NCI-H345 treated with DMSO at 0.1 percent for 48 hours (cell line): ENCODE data around the gene CFI.
"Not testable (repeated sequence)": the region's sequence is repeated elsewhere in the genome, so short reads cannot be mapped to it uniquely, and the experiment has no call there.

Experiments
- DNase-seq: peaks from one replicate; lab custom pipeline; 2025; ENCODE audit not compliant: unreplicated experiment; lab: John Stamatoyannopoulos, UW

Gene CFI

DNA sequence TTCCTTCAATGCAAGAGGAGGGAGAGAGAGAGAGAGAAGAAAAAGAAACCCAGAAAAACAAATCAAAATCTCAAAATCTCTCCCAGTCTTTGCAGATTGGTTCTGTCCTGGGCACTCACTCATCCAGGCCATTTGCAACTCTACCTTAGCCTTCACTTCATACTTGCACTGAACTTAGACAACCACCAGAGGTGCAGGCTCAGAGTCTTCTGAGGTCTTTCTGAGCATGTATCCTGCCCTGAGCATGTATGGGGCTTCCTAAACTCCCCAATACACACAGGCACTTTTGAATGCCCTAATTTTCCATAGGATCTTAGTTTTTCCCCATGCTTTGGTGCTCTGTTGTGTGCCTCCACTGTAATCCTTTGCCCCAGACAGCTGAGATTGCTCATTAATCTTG, 2.9 kb downstream of the CFI start:
- no peak for DNase-seq

DNA sequence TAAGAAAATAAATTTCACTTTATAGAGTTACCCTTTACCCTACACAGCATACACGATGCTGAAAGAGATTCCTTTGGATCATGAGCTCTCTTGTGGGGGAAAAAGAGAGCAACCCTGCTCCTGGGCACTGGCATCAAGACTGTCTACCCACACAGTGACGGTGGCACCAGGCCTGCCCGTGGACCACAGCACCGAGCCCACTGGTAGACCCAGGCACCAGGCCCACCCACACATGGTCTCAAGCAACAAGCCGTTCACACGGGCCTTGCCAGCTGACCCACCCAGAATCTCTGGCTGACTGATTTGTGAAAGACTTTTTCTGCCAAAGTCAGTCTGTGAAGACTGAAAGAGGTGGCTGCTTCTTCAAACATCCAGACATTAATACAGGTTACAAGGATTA, 6.7 kb downstream of the CFI start:
- DNase-seq, result no peak

DNA sequence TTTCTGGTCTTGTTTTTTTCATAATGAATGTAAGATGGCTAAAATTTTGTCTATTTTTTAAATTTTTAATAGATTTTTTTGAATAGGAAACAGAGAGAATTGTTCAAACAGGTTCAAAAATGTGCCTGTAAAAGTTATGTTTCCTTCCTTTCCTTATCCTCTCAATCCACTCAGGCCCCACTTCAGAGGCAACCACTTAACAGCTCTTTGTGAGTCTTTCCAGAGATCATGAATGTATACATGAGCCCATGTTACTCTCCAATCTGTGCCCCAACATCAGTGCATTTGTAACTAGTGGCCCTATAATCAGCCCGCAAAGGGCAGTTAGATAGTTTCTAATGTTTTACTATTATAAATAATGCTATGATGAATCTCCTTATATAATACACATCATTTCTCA, 14.0 kb downstream of the CFI start:
- DNase-seq, result no peak

DNA sequence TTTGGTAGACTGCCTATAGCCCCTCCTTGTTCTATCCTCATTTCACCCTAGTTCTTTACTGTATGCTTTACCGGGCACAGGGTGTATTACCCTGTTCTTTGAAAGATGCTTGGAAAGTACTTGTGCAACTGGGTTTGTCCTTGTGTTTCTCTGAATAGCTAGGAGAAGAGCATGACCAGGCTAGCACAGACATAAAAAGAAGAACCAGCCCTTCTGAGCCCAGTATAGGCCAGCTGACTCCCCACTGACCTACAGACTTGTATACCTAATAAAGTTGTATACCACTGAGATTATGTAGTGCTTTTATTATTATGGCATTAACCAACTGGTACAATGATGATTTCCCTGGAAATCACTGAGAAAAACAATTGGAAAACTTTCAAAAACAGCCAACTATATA, 15.0 kb downstream of the CFI start:
- no peak for DNase-seq

DNA sequence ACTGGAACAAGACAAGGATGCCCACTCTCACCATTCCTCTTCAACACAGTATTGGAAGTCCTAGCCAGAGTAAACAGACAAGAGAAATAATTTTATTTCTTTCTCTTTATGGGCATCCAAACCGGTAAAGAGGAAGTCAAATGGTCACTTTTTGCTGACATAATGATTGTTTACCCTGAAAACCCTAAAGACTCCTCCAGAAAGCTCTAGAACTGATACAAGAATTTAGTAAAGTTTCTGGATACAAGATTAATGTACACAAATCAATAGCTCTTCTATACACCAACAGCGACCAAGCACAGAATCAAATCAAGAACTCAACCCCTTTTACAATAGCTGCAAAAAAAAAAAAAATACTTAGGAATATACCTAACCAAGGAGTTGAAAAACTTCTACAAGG, 19.7 kb downstream of the CFI start:
- not testable (repeated sequence) for DNase-seq

DNA sequence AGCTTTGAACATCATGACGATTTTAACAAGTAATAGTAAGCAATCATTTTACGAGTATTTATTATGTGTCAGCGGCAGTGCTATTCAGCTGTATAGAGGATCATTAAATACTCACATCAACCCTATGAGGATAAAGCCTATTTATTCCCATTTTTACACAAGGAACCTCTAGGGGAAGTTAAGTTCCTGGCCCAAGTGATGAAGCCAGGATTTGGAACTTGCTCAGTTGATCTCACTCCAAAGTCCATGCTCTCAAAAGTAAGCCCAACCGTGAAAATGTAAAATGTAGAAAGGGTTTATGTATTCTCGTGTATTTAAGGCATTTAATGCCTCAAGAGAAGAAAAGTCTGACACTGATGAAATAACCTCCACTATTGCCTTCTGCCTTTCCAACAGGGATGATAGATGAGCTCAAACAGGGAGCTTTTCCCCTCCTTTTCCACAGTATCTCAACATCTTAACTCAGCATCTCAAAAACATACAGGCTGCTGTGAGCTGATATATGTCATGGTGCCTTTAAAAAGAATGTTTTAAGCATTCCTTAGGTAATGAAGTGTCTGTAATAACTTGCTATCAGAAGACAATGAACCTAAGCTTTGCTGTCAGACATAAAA, 36.9 kb downstream of the CFI start:
- no peak for DNase-seq

DNA sequence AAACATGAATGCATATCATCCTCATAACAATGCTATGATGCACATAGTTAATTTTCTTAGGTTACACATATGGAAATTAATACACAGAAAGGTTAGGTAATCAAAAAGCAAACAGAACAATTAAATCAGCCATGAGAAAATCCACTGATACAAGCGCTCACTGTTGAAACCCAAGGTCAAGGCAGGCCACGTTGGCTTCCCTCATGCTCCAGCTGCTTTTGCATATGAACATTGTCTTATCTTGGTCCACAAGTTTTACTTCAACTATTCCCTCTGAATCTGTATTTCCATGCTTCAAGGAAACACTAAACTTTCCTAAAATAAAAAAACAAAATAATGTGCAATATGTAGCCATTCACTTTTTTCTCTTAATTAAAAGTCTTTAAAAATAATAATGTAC, 37.4 kb downstream of the CFI start:
- no peak for DNase-seq

DNA sequence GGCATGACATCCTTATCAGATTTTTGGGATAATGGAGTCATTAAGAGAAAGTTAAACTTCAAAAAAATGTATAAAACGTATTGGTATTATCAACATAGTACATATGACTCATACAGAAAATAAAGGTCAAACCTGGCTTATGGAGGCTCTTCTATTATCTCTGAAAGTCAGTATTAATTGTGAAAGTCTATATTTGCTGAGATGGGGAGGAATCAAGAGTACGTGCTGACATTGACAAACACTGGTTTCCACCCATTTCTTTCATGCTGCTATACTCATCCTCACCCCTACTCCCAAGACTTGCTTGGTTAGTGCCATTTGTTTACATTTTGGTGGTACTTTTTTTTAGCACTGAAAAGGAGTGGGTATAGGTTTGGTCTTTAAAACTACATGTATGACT, 41.1 kb downstream of the CFI start:
- DNase-seq, result no peak

DNA sequence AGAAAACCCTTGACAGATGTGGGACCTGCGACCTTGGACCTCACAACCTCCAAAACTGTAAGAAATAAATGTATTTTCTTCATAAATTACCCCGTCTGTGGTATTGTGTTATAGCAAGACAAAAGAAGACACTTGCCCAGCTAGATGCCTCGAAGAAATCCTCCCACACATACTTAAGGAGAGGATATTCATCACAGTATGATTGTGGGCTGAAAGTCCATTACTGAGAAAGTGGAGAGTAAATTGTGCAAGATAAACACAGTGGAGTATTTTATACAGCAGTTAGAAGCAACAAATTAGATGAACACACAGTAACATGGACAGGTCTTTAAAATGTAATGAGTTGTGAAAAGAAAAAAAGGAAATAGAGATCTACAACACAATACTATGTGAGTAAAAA, 46.1 kb downstream of the CFI start:
- no peak for DNase-seq

DNA sequence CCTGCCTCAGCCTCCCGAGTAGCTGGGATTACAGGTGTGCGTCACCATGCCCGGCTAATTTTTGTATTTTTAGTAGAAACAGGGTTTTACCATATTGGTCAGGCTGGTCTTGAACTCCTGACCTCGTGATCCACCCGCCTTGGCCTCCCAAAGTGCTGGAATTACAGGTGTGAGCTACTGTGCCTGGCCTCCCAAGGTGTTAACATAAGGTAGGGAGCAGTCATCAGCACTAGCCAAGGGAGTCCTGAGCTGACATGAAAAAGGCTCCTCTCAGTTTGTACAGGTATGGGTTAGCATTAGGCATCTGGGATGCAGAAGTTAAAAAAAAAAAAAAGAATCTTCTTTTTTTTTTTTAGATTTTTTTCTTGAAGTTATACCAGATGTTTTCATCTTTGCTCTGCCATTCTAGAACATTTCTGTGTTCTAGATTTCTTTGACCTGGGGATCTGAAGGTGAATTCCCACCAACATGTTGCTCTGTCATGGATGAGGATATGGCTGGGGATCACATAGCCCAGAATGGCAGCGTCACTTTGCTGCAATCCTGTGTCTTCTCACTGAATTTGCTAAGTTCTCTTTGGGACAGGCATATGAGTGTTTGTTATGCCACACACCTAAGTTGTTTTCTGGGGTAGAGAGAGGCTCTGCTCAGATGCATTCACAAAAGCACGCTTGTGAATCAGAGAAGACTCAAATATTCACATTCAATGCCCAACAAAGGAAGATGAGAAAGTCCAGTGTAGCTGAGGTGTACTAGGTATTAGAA, 47.5 kb downstream of the CFI start:
- DNase-seq, result no peak

DNA sequence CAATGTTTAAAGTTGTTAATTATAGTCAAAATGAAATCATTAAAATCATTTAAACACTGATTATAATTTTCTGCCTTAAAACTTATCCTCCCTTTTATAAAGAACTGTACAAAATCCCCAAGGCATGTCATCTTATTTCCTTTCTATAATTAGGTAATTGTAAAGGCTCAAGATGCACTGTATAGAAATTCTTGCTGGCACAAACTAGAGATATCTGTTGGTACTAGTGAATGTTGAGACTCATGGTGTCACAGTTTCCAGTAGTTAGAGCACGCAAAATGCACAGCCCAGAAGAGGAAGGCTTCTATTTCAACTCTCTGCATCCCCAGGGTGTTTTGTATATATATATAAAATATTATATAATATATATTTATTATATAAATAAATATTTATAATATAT, 49.3 kb downstream of the CFI start:
- DNase-seq, result no peak

DNA sequence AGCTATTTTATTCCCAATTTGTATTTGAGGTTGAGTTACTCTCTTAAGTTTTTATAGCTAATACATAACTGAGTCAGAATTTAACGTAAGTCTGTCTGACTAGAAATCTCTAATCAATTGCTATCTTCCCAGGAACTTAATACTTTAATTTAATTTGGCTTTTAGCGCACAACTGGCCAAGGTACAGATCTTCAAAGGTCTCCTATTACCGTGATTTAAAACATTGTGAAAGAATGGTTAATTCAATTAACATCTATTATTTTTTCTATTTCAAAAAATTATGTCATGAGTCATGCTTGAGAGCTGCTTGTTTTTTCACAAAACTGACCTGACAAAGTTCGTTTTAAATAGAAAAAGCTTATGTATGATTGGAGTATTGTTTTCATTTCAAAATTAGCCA, 49.9 kb downstream of the CFI start:
- DNase-seq, result no peak

DNA sequence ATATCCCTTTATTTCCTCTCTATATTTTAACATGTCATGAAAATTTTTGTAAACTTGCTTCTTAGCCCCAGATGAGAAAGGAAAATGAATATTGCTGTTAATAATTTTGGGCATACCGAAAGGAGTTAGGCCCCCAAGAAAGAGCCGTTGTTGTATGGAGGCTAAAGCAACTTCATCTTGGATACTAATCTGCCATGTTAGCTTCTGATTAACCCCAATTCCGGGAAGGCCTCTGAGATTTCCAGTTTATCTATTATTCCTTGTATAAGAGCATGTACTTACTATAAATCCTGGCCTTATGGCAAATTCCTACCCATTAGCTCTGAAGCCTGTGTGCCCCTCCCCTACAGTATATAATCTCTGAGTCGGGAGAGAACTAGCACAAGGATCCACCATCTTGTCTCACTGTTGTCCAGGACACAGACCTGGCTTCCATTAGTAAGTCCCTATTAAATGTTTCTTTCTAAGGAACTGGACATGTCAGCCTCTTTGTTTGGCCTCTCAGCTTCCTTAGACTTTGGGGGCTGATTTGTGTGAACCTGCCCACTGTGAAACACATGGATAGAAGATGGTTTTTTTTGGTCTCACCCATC, 51.1 kb downstream of the CFI start:
- DNase-seq, result no peak

DNA sequence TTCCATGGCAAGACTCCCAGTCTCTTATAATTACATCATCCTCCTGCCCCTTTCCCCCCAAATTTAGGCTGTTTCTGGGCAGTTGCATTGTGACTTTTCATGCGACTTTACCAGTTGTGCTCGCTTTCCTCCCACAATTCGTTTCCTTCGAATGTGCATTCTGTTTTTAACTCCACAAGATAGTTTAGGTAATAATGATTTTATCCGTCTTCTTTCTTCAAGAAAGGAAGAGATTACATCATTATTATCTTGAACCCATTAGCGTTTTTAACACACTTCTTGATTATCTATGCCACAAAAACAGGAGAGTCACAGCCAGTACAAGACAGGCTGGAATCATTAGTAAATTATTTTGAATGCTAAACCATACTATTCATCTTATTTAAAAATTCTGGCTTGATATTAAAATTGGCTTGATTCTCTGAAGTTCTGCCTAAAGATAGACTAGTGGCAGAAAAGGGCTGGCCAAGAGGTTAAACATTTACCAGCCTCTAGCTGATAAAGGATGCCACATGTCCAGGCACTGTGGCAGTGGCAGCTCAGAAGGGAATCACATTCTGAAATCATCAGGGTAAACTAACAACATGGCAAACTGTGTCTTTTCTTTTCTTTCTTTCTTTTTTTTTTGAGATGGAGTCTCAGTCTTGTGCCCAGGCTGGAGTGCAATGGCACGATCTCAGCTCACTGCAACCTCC, 52.3 kb downstream of the CFI start:
- DNase-seq, result no peak

DNA sequence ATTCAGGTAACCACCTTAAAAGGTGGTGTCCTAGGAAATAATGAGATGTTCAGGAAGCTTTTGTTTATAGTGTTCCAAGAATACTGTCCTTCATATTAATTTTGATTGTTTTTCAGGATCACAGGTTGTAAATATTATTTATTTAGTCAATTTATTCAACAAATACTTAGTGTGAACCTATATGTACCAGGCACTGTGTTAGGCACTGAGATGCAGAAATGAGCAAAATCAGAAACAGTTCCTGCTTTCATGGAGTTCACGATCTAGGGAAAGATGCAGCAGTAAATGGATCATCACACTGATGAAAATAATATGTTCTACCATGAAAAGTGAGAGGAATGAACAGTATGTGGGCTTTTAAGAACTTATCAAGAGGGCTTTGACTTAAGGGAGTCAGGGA, 53.7 kb downstream of the CFI start:
- no peak for DNase-seq

DNA sequence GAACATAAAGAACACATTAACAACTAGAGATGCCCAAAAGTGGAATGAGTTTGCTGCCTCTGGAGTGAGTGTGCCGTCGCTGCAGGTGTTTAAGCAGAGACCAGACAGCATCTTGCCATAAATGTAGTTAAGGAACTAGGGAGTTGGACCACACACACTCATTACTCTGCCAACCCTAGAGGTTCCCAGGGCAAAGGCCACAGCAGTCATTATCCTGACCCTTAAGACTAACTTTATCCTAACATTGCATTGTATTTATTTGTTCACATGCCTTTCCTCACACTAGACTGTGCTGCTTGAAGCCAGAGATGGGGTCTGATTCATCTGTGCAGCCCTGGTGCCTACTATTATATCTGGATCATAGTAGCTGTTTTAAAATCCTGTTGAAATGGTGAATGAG, 55.1 kb downstream of the CFI start:
- DNase-seq, result no peak

DNA sequence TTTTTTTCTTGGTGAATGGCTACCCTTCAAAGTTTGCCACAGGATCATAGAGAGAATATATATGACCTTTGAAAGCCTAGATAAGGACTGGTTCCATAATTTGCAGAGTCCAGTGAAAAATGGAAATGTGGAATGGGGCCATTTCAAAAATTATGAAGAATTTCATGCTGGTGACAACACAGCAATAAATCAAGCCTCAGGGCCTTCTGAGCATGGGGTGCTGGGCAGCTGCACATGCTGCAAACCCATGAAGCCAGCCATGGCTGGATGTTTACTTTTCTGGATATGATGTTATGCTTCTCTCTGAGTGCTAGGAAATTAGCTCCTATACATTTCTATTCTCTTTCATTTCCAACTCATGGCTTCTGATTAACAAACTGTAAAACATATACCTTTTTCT, 56.0 kb downstream of the CFI start:
- DNase-seq, result no peak

DNA sequence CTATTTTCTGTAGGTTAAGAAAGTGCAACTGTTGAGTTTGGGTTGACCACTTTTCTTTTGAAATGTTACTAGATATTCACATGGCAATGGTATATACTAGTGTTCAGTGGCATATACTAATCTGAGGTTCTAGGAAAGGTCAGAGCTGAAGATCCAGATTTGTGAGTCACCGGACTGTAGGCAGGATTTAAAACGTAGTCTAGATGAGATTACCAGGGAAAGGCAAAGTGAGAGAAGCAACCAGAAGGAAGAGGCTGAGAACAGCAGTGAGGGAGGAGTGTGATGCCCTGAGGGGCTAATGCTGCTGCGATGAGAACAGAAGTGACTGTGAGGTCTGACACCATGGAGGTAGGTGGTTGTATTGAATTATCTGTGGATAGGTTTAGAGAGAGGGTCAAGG, 62.3 kb downstream of the CFI start:
- DNase-seq, result no peak

DNA sequence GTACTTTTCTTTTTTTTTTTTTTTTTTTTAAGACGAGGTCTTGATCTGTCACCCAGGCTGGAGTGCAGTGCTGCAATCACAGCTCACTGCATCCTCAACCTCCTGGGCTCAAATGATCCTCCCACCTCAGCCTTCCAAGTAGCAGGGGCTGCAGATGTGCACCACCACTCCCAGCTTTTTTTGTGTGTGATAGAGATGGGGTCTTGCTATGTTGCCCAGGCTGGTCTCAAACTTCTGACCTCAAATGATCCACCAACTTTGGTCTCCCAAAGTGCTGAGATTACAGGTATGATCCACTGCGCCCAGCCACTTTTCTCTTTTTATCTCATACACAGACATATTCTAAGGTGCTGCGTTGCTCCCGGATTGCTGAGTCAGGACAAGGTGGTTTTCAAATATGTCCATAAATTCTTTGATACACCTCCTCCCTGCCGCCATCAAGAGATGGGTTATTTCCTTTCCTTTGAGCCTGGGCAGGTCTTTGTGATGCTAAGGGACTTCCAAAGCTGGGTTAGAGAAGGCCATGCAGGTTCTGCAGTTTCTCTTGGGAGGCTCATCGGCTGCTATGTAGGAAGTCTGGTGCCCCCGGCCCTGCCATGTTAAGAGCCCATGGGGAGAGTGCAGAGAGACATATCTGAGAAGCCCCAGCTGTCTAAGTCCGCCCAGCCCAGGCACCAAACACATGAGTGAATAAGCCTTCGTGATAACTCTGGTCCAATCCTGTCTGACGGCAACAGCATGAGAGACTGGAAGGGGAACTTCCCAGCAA, 63.5 kb downstream of the CFI start:
- no peak for DNase-seq

DNA sequence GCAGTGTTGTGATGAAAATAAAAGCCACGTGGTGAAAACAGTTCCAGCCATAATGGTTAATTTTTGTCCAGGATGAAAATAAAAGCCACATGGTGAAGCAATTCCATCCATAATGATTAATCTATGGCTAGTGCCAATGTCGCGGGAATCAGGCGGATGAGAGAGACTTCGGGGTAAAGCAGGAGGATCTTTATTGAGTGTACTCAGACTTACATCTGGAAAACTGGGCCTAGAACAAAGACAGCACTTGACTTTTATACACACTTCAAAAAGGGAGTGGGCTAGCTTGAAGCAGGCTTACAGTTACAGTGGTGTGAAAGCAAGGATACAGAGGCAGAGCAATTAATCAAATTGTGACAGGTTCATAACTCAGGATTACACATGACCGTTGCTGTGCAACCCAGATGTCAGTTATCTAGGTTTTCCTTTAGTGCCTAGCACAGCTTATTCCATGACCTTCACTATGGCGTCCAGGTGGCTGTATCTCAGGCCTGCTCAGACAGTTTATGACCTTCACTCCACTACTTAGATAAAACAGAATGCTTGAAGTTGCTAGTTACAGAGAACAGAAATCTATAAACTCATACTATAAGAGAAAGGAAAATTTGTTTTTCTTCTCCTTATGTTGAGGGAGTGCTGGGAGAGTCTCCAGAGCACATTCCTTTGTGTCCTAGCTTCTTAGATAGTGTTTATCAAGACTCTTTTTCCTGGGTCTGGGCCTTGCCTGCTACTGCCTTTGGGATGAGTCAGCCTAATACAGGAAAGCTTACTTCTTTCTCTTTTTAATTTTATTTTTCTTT, 66.0 kb downstream of the CFI start:
- no peak for DNase-seq

DNA sequence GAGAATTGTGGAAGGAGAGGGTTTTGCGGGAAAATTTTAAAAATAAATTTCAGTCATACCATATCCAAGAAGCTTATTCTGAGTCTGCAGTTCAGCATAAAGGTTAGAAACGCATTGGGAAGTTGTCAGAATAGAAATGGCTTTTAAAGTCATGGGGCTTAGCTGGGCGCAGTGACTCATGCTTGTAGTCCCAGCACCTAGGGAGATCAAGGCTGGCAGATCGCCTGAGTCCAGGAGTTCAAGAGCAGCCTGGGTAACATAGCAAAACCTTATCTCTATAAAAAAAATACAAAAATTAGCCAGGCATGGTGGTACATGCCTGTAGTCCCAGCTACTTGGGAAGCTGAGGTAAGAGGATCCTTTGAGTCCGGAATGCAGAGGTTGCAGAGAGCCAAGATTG, 68.1 kb downstream of the CFI start:
- DNase-seq, result no peak
